ENCODE results near the gene ZNHIT6. TPM values are rescaled to one million over a fixed set of nuclear protein-coding genes. Genes with fewer than 3 reads are reported as not detected.

The ZNHIT6 gene
- total and polyA plus RNA-seq, 2 of the 8 experiments (the other 6 are each of a cell fraction or from before 2014, with no cell fraction given), result 5.9 to 17.2 TPM

DNA sequence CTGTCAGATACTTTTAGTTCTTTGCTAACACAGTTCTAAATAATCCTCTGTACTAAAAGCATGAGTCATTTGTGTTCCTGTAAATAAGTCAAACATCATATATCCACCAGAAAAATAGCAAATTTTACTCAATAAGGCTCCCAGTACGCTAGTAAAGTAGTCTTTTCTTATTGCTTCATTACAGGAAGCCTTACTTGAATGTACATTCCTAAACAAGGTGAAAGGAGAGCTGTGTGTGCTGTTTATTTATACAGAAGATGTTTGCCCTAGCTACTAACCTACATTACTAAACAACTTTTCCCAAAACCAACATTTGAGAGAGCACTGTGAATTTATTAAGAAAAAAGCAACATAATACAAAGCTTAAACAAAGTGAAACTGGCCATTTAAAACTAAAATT is 52.0 kb downstream of the ZNHIT6 start:
- H3K27me3 ChIP-seq (replicated peaks in 1 of 4; ENCODE audit: control insufficient read depth in 3 of 4, extremely low read depth in 1 of 4, insufficient read depth in 3 of 4, low read length in 3 of 4), result no peaks in the 10 kb centered on the region
- no peak overlapping the region for H2AK5ac ChIP-seq (ENCODE audit: low read depth, low read length)
- no peak overlapping the region for H3K27ac ChIP-seq (ENCODE audit: low read depth, low read length)
- H3K4ac ChIP-seq (replicated peaks; ENCODE audit: insufficient read length, low read depth, low read length), result no peak overlapping the region
- H3K9ac ChIP-seq (replicated peaks in 1 of 4; ENCODE audit: extremely low read depth in 1 of 4, low read depth in 3 of 4, low read length in 3 of 4), result no peak overlapping the region
- TF ChIP-seq FOSL1 (IDR thresholded peaks at IDR 0.05; ENCODE audit: insufficient read depth, low read depth, low read length), result no peak
- no peak for TF ChIP-seq CHD2 (IDR thresholded peaks at IDR 0.05; ENCODE audit: low read length)
- TF ChIP-seq SAP30 (IDR thresholded peaks at IDR 0.05; ENCODE audit: insufficient read depth, insufficient replicate concordance, low read length), result no peak
- TF ChIP-seq YY1 (IDR thresholded peaks at IDR 0.05; ENCODE audit: low read depth, low read length), result no peak
- no peak for TF ChIP-seq JUN (IDR thresholded peaks at IDR 0.05; ENCODE audit: low read depth, low read length)
- no peak for TF ChIP-seq POU5F1 (IDR thresholded peaks at IDR 0.05; ENCODE audit: low read depth, low read length)
- TF ChIP-seq PHF8 (conservative IDR thresholded peaks at IDR 0.05; ENCODE audit: low read depth, low read length), result no peak
- no peak for TF ChIP-seq BCL11A (IDR thresholded peaks at IDR 0.05; ENCODE audit: low read depth in 2 of 2, low read length in 2 of 2)
- TF ChIP-seq GABPA (IDR thresholded peaks at IDR 0.05; ENCODE audit: borderline replicate concordance, insufficient read depth, low read length), result no peak
- no peak for TF ChIP-seq GTF2F1 (IDR thresholded peaks at IDR 0.05; ENCODE audit: borderline replicate concordance, low read depth, low read length)
- no peak for TF ChIP-seq JUND (IDR thresholded peaks at IDR 0.05; ENCODE audit: low read length)
- no peak for TF ChIP-seq USF2 (IDR thresholded peaks at IDR 0.05; ENCODE audit: low read length)
- no peak overlapping the region for H3K4me2 ChIP-seq (ENCODE audit: insufficient read depth in 1 of 2, low read depth in 2 of 2, low read length in 2 of 2)
- FAIRE-seq, result no peak
- H3K36me3 ChIP-seq (ENCODE audit: control insufficient read depth in 2 of 4, insufficient read depth in 4 of 4, low read length in 3 of 4), result peaks cover 0 to 12% (median 0%) of the 10 kb centered on the region in 4 experiments; a peak in 2 of 8 replicates
- no peak overlapping the region for H2BK12ac ChIP-seq (ENCODE audit: low read depth, low read length)
- H4K20me1 ChIP-seq (replicated peaks in 1 of 2; ENCODE audit: control insufficient read depth in 1 of 2, insufficient read depth in 2 of 2, low read length in 2 of 2), result no peaks in the 10 kb centered on the region
- no peak overlapping the region for H4K5ac ChIP-seq (ENCODE audit: insufficient read length, low read depth, low read length)
- CTCF ChIA-PET (ENCODE audit: partially characterized antibody), result interaction anchor here (1.0 kb wide), 1 partner anchor 29 kb away, joined by 3 read pairs; no protein-coding TSS in a partner anchor
- H4K8ac ChIP-seq (ENCODE audit: extremely low read depth, insufficient read depth, low read length), result no peak overlapping the region
- WGBS, 2 experiments (ENCODE audit: extremely low coverage in 1 of 2, insufficient coverage in 1 of 2, insufficient read length in 1 of 2, insufficient replicate concordance in 2 of 2, low coverage in 1 of 2, low lambda C conversion rate in 2 of 2, missing lambda C conversion rate in 1 of 2), result 83% methylated on average over 1 of the region's 1 CpG; no CpG with 5 or more reads in 1 of the 2 experiments
- H3K79me1 ChIP-seq (ENCODE audit: low read depth, low read length), result no peaks in the 10 kb centered on the region
- no peak overlapping the region for H2BK20ac ChIP-seq (ENCODE audit: low read length)
- no peaks in the 10 kb centered on the region for H3K79me2 ChIP-seq (ENCODE audit: control insufficient read depth in 1 of 2, insufficient read depth in 2 of 2, low read length in 2 of 2)
- H3K18ac ChIP-seq (ENCODE audit: extremely low read depth, low read length), result no peak overlapping the region
- no peak overlapping the region for H2BK15ac ChIP-seq (ENCODE audit: low read length)
- no peak overlapping the region for H2BK5ac ChIP-seq (ENCODE audit: low read depth, low read length)
- POLR2A ChIA-PET (ENCODE audit: partially characterized antibody), result no interaction called here
- no peaks in the 10 kb centered on the region for H3K23me2 ChIP-seq (ENCODE audit: low read depth, low read length)
- no peak overlapping the region for H2BK120ac ChIP-seq (replicated peaks; ENCODE audit: low read depth, low read length)
- no peak overlapping the region for H3K23ac ChIP-seq (ENCODE audit: insufficient read length)
- no peak overlapping the region for H3K56ac ChIP-seq (replicated peaks; ENCODE audit: insufficient read length, low read depth, low read length)
- no peak for DNase-seq (ENCODE audit: low read depth in 1 of 2, low spot score in 2 of 2)
- H3K9me3 ChIP-seq (ENCODE audit: insufficient read depth in 2 of 2, low read depth in 1 of 2, low read length in 1 of 2), result no peaks in the 10 kb centered on the region
- no peaks in the 10 kb centered on the region for H3K4me1 ChIP-seq (replicated peaks in 1 of 4; ENCODE audit: control insufficient read depth in 3 of 4, insufficient read depth in 4 of 4, low read length in 3 of 4)
- no peak overlapping the region for H4K91ac ChIP-seq (replicated peaks; ENCODE audit: insufficient read length, low read length)
- H3K14ac ChIP-seq (ENCODE audit: insufficient read length), result no peak overlapping the region
- H2AFZ ChIP-seq (ENCODE audit: low read length), result no peak overlapping the region
- no peak overlapping the region for H3K4me3 ChIP-seq (ENCODE audit: extremely low read depth in 1 of 4, insufficient read depth in 2 of 4, low read depth in 3 of 4, low read length in 4 of 4)
